ENCODE results near the gene ATP2A3. TPM values are rescaled to one million over a fixed set of nuclear protein-coding genes. Genes with fewer than 3 reads are reported as not detected.

ATP2A3 gene
- total RNA-seq, 4 donors from 2014 or later, result 8.5 to 60.7 (median 36.4) TPM

DNA sequence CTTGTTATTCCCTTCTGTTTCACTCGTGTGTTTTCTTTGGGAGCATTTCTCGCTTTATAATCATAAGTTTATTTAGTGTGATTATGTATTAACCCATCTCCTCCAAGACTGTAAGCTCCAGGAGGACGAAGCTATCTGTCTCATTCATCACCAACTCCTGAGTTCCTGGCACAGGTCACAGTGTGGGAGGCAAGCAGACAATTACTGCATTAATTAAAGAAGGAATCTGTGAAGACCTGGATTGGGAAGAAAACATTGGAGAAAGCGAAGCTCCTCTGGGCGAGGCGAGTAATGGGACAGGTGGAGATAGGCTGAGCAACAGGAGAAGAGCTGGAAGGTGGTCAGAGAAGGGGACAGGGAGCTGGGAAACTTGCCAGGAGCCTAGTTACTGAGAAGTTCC is 63.6 kb downstream of the ATP2A3 start:
- WGBS, 2 donors, result 60 to 63% methylated on average over 6 of the region's 6 CpGs

DNA sequence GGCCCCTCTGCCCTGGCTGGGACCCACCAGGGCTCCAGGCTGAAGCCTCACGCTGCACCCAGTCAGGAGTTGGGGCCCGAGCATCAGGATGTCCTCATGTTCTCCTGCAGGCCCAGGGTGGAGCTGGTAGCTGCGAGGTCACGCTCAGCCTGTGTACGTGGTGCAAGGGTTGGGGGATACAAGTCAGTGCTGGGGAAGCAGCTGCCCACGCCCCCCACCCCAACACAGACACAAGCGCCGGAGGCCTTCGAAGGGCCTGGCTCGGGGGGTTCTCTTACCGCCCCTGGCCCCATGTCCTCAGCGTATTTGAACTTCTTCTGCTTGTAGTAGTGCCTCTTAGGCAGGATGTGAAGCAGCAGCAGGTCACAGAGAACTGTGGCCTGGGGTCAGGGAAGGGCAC is 66.5 kb downstream of the ATP2A3 start:
- intact Hi-C loops (cut with DNase I; ENCODE audit: low total_unique reads), result no loop called here
- no peak for DNase-seq (ENCODE audit: low spot score in 2 of 2)
- 91 to 95% methylated on average over 8 to 12 of the region's 12 CpGs for WGBS, 2 donors
- no peak overlapping the region for H3K4me3 ChIP-seq (ENCODE audit: low read depth, poor library complexity, severe bottlenecking)
- TF ChIP-seq, protein P1, sequence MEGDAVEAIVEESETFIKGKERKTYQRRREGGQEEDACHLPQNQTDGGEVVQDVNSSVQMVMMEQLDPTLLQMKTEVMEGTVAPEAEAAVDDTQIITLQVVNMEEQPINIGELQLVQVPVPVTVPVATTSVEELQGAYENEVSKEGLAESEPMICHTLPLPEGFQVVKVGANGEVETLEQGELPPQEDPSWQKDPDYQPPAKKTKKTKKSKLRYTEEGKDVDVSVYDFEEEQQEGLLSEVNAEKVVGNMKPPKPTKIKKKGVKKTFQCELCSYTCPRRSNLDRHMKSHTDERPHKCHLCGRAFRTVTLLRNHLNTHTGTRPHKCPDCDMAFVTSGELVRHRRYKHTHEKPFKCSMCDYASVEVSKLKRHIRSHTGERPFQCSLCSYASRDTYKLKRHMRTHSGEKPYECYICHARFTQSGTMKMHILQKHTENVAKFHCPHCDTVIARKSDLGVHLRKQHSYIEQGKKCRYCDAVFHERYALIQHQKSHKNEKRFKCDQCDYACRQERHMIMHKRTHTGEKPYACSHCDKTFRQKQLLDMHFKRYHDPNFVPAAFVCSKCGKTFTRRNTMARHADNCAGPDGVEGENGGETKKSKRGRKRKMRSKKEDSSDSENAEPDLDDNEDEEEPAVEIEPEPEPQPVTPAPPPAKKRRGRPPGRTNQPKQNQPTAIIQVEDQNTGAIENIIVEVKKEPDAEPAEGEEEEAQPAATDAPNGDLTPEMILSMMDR (IDR thresholded peaks at IDR 0.05), result no peak
- TF ChIP-seq POLR2A (IDR thresholded peaks at IDR 0.05), result no peak

More for the DNA sequence above, 63.6 kb downstream of the ATP2A3 start:
- intact Hi-C loops (cut with DNase I; ENCODE audit: low total_unique reads), result no loop called here
- TF ChIP-seq, protein P1 (IDR thresholded peaks at IDR 0.05), result no peak
- TF ChIP-seq POLR2A (IDR thresholded peaks at IDR 0.05), result no peak
- H3K4me3 ChIP-seq (ENCODE audit: low read depth, poor library complexity, severe bottlenecking), result no peak overlapping the region
- DNase-seq (ENCODE audit: low spot score in 2 of 2), result no peak

DNA sequence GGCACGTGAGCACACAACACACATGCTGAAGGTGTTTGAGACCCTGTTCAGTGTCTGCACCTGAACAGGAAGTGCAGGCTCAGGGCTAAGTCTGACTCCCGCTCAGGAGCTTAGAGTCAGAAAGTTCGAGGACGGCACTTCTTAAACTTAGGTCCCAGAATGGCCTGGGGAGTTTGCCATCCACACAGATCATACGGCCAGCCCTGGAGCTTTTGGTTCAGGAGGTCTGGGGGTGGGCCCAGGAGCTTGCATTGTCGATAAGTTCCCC is 67.3 kb downstream of the ATP2A3 start:
- no peak overlapping the region for H3K4me3 ChIP-seq (ENCODE audit: low read depth, poor library complexity, severe bottlenecking)
- WGBS, 2 donors, result 82 to 87% methylated on average over 6 of the region's 6 CpGs
- intact Hi-C loops (cut with DNase I; ENCODE audit: low total_unique reads), result no loop called here
- TF ChIP-seq, protein P1 (IDR thresholded peaks at IDR 0.05), result no peak
- TF ChIP-seq POLR2A (IDR thresholded peaks at IDR 0.05), result no peak
- no peak for DNase-seq (ENCODE audit: low spot score in 2 of 2)

DNA sequence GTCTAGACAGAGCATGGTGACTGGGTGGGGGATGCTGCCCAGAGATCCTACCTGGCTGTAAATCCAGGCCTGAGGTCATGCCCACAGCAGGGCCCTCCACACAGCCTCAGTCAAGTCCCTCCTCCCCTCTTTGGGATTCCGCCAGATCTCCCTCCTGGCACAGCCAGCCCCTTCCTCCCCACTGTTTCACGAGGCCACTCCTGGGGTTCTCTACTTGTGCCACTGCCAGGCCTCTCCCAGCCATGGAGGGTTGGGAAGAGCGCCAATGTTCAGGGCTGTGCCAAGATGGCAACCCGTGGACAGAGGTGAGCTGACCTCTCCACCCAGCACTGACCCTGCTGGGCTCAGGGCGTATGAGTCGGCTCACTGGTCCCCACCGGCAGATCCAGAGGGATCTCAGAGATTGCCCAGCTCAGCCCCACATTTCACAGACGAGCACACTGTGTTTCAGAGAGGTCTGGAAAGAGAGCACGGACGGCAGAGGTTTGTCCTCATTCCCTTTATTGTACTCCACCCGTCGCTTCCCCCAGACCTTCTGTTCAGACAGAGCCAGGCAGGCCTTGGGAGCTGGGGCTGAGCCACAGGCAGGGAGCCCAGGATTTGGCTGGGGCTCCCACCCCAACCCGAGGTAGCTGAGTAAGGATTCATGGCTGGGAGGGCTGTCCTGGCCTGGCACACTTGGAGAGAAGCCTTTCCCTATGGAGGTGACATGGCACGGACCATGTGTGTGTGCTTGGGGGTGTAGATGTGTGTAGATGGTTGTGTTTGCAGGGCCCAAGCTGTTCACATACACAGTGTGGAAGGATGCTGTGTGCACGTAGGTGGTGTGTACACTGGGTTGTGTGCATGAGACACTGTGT is 67.9 kb downstream of the ATP2A3 start:
- WGBS, 2 donors, result 42 to 56% methylated on average over 8 to 15 of the region's 15 CpGs
- no peak overlapping the region for H3K4me3 ChIP-seq (ENCODE audit: low read depth, poor library complexity, severe bottlenecking)
- intact Hi-C loops (cut with DNase I; ENCODE audit: low total_unique reads), result no loop called here
- no peak for TF ChIP-seq POLR2A (IDR thresholded peaks at IDR 0.05)
- TF ChIP-seq, protein P1 (IDR thresholded peaks at IDR 0.05), result no peak
- no peak for DNase-seq (ENCODE audit: low spot score in 2 of 2)

DNA sequence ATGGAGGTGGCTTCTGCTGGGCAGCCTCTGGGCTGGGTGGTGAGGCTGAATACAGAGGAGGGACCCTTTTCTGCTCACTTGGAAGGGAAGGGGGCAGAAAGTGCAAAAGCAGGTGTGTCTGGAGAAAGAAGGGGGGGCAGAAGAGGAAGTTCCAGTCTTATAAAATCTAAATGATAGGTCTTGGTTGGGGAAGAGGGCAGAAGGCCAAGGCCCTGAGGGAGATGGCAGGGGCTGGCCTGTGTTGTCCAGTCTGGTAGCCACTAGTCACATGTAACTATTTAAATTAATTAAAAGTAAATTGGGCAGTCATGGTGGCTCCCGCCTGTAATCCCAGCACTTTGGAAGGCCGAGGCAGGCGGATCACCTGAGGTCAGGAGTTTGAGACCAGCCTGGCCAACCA is 68.9 kb downstream of the ATP2A3 start:
- no peak for DNase-seq (ENCODE audit: low spot score in 2 of 2)
- intact Hi-C loops (cut with DNase I; ENCODE audit: low total_unique reads), result no loop called here
- WGBS, 2 donors, result 89 to 97% methylated on average over 3 of the region's 3 CpGs
- TF ChIP-seq, protein P1 (IDR thresholded peaks at IDR 0.05), result no peak
- TF ChIP-seq POLR2A (IDR thresholded peaks at IDR 0.05), result no peak
- no peak overlapping the region for H3K4me3 ChIP-seq (ENCODE audit: low read depth, poor library complexity, severe bottlenecking)

DNA sequence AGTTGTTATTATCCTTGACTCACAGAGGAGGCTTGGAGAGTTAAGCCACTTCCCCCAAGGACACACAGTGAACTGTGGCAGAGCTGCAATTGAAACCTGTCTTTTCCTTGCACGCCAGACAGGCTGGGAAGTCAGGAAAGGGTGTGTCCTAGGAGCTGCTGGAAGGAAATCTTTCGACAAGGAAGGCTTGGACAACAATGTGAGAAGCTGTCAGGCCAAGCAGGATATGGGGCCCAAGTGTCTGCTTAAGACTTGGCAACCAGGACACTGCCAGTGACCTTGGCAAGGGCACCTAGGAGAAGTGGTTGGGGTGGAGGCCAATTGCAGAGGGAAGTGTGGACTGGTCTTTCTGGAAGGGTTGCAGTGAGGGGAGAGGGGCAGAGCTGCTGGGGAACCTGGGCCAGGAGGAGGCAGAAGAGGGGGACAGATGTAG is 69.3 kb downstream of the ATP2A3 start:
- intact Hi-C loops (cut with DNase I; ENCODE audit: low total_unique reads), result no loop called here
- no peak overlapping the region for H3K4me3 ChIP-seq (ENCODE audit: low read depth, poor library complexity, severe bottlenecking)
- DNase-seq (ENCODE audit: low spot score in 2 of 2), result no peak
- 22 to 27% methylated on average over 2 of the region's 2 CpGs for WGBS, 2 donors
- no peak for TF ChIP-seq POLR2A (IDR thresholded peaks at IDR 0.05)
- TF ChIP-seq, protein P1 (IDR thresholded peaks at IDR 0.05), result no peak
